GM18867 (cell line): ENCODE data around the gene LRRK1.
"Not testable (repeated sequence)": the region's sequence is repeated elsewhere in the genome, so short reads cannot be mapped to it uniquely, and the experiment has no call there.

ENCODE experiments used
- ATAC-seq: cut with Tn5 transposase; IDR thresholded peaks from one replicate; pipeline ENCODE4 v1.9.1; 2021; ENCODE audit warnings: mild to moderate bottlenecking, moderate library complexity; ENCODE audit not compliant: unreplicated experiment

LRRK1 gene

GRCh38 chr15:101066501-101067408 is 147.6 kb downstream of the LRRK1 start:
- ATAC-seq = no peak

- ATAC-seq = no peak
Observed at GRCh38 chr15:101067660-101068522, 148.7 kb downstream of the LRRK1 start.

GRCh38 chr15:101068523-101068960 is 149.4 kb downstream of the LRRK1 start:
- ATAC-seq = no peak

- no peak for ATAC-seq
Observed at GRCh38 chr15:101068961-101069653, 149.9 kb downstream of the LRRK1 start.

- no peak for ATAC-seq
Observed at GRCh38 chr15:101069654-101069973, 150.5 kb downstream of the LRRK1 start.

GRCh38 chr15:101070024-101070423 is 150.9 kb downstream of the LRRK1 start:
- ATAC-seq = no peak

- no peak for ATAC-seq
Observed at GRCh38 chr15:101070502-101071273, 151.5 kb downstream of the LRRK1 start.

- ATAC-seq = no peak
Observed at GRCh38 chr15:101071651-101072050, 152.5 kb downstream of the LRRK1 start.

GRCh38 chr15:101072235-101072634 is 153.1 kb downstream of the LRRK1 start:
- ATAC-seq = not testable (repeated sequence)

GRCh38 chr15:101077806-101078668 is 158.9 kb downstream of the LRRK1 start:
- ATAC-seq = not testable (repeated sequence)

GRCh38 chr15:101078669-101079323 is 159.6 kb downstream of the LRRK1 start:
- no peak for ATAC-seq

- no peak for ATAC-seq
Observed at GRCh38 chr15:101081900-101082299, 162.7 kb downstream of the LRRK1 start.

GRCh38 chr15:101083336-101084045 is 164.3 kb downstream of the LRRK1 start:
- ATAC-seq = no peak

GRCh38 chr15:101084801-101085200 is 165.6 kb downstream of the LRRK1 start:
- no peak for ATAC-seq

- no peak for ATAC-seq
Observed at GRCh38 chr15:101085311-101085700, 166.1 kb downstream of the LRRK1 start.

- ATAC-seq = no peak
Observed at GRCh38 chr15:101086394-101087171, 167.4 kb downstream of the LRRK1 start.

- no peak for ATAC-seq
Observed at GRCh38 chr15:101087172-101087769, 168.1 kb downstream of the LRRK1 start.
